A673 (cell line): ENCODE measurements around the gene ZFTA. TPM values are rescaled to one million over a fixed set of nuclear protein-coding genes. Genes with fewer than 3 reads are reported as not detected.

ENCODE experiments used
- BruUV-seq: library from RNA; stranded (reverse); fragments of 400-500 nt; replicated peaks from 2 replicates; lab custom pipeline; 2021; lab: Mats Ljungman, UMichigan
- CTCF ChIA-PET: fragments of 300-600 bp; sonication (Branson Sonifier 250); formaldehyde crosslinking; loops from one replicate; lab custom pipeline; 2022; ENCODE audit warnings: antibody characterized with exemption; lab: Charles Lee
- POLR2A ChIA-PET: fragments of 300-600 bp; sonication (Branson Sonifier 250); formaldehyde crosslinking; loops from one replicate; lab custom pipeline; 2022; ENCODE audit warnings: antibody characterized with exemption; ENCODE audit not compliant: low non-redundant PET; lab: Charles Lee
- DNase-seq: peaks from one replicate; pipeline ENCODE4 v3.0.0-alpha.2; 2015; ENCODE audit warnings: low spot score
- H3K27ac ChIP-seq: fragments of 200-600 bp; sonication (generic); 2 replicates; pipeline ENCODE4 v1.5.1; 2016; ENCODE audit warnings: mixed run types, low read depth, mild to moderate bottlenecking, mixed read lengths, antibody characterized with exemption, low read length; ENCODE audit not compliant: poor library complexity, severe bottlenecking
- H3K27me3 ChIP-seq: fragments of 200-600 bp; sonication (generic); replicated peaks from 2 replicates; pipeline ENCODE4 v1.6.1; 2017; ENCODE audit warnings: mixed run types, low read depth, mild to moderate bottlenecking, mixed read lengths, antibody characterized with exemption, low read length; ENCODE audit not compliant: insufficient read depth, poor library complexity
- H3K36me3 ChIP-seq: fragments of 200-600 bp; sonication (generic); 2 replicates; pipeline ENCODE4 v1.6.1; 2016; ENCODE audit warnings: mixed run types, mild to moderate bottlenecking, mixed read lengths, antibody characterized with exemption, low read length; ENCODE audit not compliant: insufficient read depth, poor library complexity, severe bottlenecking
- H3K4me1 ChIP-seq: fragments of 200-600 bp; sonication (generic); 2 replicates; pipeline ENCODE4 v1.6.1; 2017; ENCODE audit warnings: mixed run types, mild to moderate bottlenecking, mixed read lengths, antibody characterized with exemption, low read length; ENCODE audit not compliant: insufficient read depth, poor library complexity, severe bottlenecking
- H3K4me3 ChIP-seq: fragments of 200-600 bp; sonication (generic); 2 replicates; pipeline ENCODE4 v1.5.1; 2016; ENCODE audit warnings: low read depth, mixed run types, mild to moderate bottlenecking, mixed read lengths, low read length; ENCODE audit not compliant: poor library complexity, severe bottlenecking
- H3K9me3 ChIP-seq: fragments of 200-600 bp; sonication (generic); 2 replicates; pipeline ENCODE4 v1.6.1; 2016; ENCODE audit warnings: mixed run types, low read depth, mild to moderate bottlenecking, mixed read lengths, antibody characterized with exemption, low read length; ENCODE audit not compliant: poor library complexity, severe bottlenecking
- CTCF ChIP-seq: fragments of 300-800, 200-600 bp; sonication (generic); conservative IDR thresholded peaks from 2 replicates; pipeline ENCODE4 v1.5.1; 2017; ENCODE audit warnings: low read depth, mild to moderate bottlenecking, antibody characterized with exemption, low read length, moderate library complexity, mixed read lengths
- EZH2 ChIP-seq: fragments of 200-600 bp; sonication (generic); IDR thresholded peaks from 2 replicates; pipeline ENCODE4 v1.6.1; 2017; ENCODE audit warnings: borderline replicate concordance, low read depth, mild to moderate bottlenecking, mixed read lengths, antibody characterized with exemption, low read length; ENCODE audit not compliant: poor library complexity, severe bottlenecking
- intact Hi-C: fragments of 100-400 bp; cut with micrococcal nuclease; formaldehyde crosslinking; loops from one replicate; pipeline ENCODE4 v1.10.0; 2022; ENCODE audit not compliant: unreplicated experiment
- total RNA-seq: library from RNA; stranded (reverse); gene quantifications from 2 replicates; pipeline ENCODE4 v1.2.3, GENCODE V29; 2021

Gene ZFTA
- total RNA-seq, 1 experiment from 2014 or later, result 36.1 TPM

- peak overlapping the region; percentile 63 for H3K4me3 ChIP-seq
- intact Hi-C loops, result loop anchor here (10.0 kb wide), 1 partner anchor 222 kb away; the partner anchor contains the start of gene OTUB1
- H3K4me1 ChIP-seq, result peaks cover 74% of the 10 kb centered on the region
- POLR2A ChIA-PET, result interaction anchor here (0.5 kb wide), 1 partner anchor 16 kb away, joined by 3 read pairs; no protein-coding TSS in a partner anchor
- no TSS peak for BruUV-seq
- peak overlapping the region; percentile 81 for H3K27ac ChIP-seq
- no peaks in the 10 kb centered on the region for H3K9me3 ChIP-seq
- DNase-seq, result peak; percentile 80
- TF ChIP-seq CTCF (peak; percentile 28; the same call in 1 of the 2 replicates), EZH2 (no peak)
- CTCF ChIA-PET, result no interaction called here
- H3K27me3 ChIP-seq, result no peaks in the 10 kb centered on the region
- peaks cover 31% of the 10 kb centered on the region for H3K36me3 ChIP-seq
Observed at GRCh38 chr11:63762654-63763495, 5.7 kb downstream of the ZFTA start.

DNA sequence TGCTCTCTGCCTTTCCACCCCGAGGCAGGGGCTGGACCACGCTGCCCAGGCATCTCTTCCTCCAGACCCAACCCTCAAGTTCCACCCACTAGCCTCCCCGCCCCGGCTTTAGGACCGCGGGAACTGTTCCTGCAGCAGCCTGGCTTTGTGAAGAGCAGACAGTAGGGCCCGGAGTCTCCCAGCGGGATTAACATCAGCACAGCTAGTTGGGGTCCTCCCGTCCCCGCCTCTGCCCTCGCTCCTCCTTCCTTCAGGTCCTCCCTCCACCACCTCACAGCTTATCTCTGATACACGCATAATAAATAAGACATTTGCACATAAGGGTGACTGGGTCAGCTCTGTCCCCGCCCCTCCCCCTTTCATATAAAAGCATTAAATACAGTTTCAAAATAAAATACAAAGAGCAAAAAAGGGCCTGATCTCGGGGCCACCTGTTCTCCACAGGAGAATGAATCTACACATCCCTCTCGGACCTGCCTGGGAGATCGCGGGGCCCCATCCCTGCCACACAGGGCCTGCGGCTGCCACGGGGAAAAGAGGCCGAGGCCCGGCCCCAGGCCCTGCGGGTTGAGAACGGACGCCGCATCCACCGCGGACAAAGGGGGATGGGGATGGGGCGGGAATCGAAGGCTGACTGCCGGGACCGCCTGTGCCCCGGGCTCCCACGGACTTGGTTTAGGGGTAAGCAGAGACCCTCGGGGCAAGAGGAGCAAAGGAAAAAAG, 6.5 kb downstream of the ZFTA start:
- ChIA-PET POLR2A (no interaction called here), CTCF (no interaction called here)
- peaks cover 39% of the 10 kb centered on the region for H3K36me3 ChIP-seq
- H3K9me3 ChIP-seq, result no peaks in the 10 kb centered on the region
- H3K27ac ChIP-seq, result peak overlapping the region; percentile 81
- TF ChIP-seq EZH2 (no peak), CTCF (no peak)
- TSS peak; percentile 31 for BruUV-seq
- H3K27me3 ChIP-seq, result no peaks in the 10 kb centered on the region
- H3K4me1 ChIP-seq, result peaks cover 70% of the 10 kb centered on the region
- peak overlapping the region; percentile 63 for H3K4me3 ChIP-seq
- intact Hi-C loops, result loop anchor here (10.0 kb wide), 1 partner anchor 223 kb away; the partner anchor contains the start of gene OTUB1
- peak; percentile 94 for DNase-seq

DNA sequence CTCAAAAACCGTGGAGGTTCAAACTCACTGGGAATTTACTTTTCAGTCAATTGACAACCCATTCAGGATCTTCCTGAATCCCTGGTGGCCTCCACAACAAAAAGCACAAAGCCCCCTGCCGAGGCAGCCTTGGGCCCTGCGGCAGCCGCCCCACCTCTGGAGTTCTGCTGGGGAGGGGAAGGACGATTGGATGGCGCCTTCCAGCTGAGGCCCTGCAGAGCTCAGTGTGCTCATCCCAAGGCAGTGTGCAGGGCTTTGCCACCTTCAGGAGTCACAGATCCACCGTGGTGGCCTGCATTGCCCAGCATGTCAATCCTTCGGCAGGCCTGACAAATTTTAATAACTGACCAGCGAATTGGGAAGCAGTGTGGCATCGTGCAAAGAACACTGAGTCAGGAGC, 7.4 kb downstream of the ZFTA start:
- Histone ChIP-seq H3K27me3 (no peaks in the 10 kb centered on the region), H3K27ac (peak overlapping the region; percentile 2), H3K9me3 (no peaks in the 10 kb centered on the region), H3K4me3 (peak overlapping the region; percentile 63), H3K36me3 (peaks cover 48% of the 10 kb centered on the region), H3K4me1 (peaks cover 60% of the 10 kb centered on the region)
- POLR2A ChIA-PET, result interaction anchor here (1.0 kb wide), 1 partner anchor 77 kb away, joined by 3 read pairs; no protein-coding TSS in a partner anchor
- intact Hi-C loops, result loop anchor here (10.0 kb wide), 1 partner anchor 224 kb away; the partner anchor contains the start of gene OTUB1
- CTCF ChIA-PET, result no interaction called here
- TF ChIP-seq EZH2 (no peak), CTCF (no peak)
- peak; percentile 76 for DNase-seq
- BruUV-seq, result no TSS peak
